Esophagus (tissue), 2 donors: ENCODE results near the gene DHX35. TPM values are rescaled to one million over a fixed set of nuclear protein-coding genes. Genes with fewer than 3 reads are reported as not detected.

Source experiments
- H3K27ac ChIP-seq, 2 donors: one replicate each; pipeline ENCODE4 v1.5.1; 2013; ENCODE audit warnings: low read depth in 2 of 2, mild to moderate bottlenecking in 2 of 2, inconsistent platforms in 1 of 2, low read length in 1 of 2, moderate library complexity in 1 of 2
- H3K27me3 ChIP-seq, 2 donors: one replicate each; pipeline ENCODE4 v1.6.1; 2013; ENCODE audit warnings: low read length in 2 of 2, control low read depth in 1 of 2, mild to moderate bottlenecking in 1 of 2; ENCODE audit not compliant: insufficient read depth in 2 of 2, control insufficient read depth in 1 of 2
- H3K36me3 ChIP-seq, 2 donors: one replicate each; pipeline ENCODE4 v1.6.1; 2013; ENCODE audit warnings: low read length in 1 of 2; ENCODE audit not compliant: control insufficient read depth in 2 of 2, insufficient read depth in 2 of 2
- H3K4me1 ChIP-seq, 2 donors: one replicate each; pipeline ENCODE4 v1.6.1; 2013; ENCODE audit warnings: low read length in 1 of 2; ENCODE audit not compliant: control insufficient read depth in 2 of 2, insufficient read depth in 2 of 2
- H3K4me3 ChIP-seq, 2 donors: one replicate each; pipeline ENCODE4 v1.5.1; 2013; ENCODE audit warnings: low read length in 2 of 2, mild to moderate bottlenecking in 2 of 2, low read depth in 1 of 2, moderate library complexity in 1 of 2
- H3K9me3 ChIP-seq, 2 donors: one replicate each; pipeline ENCODE4 v1.6.1; 2013; ENCODE audit warnings: mild to moderate bottlenecking in 2 of 2, low read depth in 1 of 2, low read length in 1 of 2, moderate library complexity in 1 of 2; ENCODE audit not compliant: control insufficient read depth in 2 of 2, insufficient read depth in 1 of 2
- WGBS, 2 donors: extraction: QIAGEN DNeasy Blood & Tissue Kit; methylation state at CpG; one replicate each; pipeline ENCODE4 v1.1.7; 2013; 5-methylcytosine and 5-hydroxymethylcytosine counted together
- polyA plus RNA-seq, 2 donors: library from polyadenylated mRNA; stranded (reverse); fragments of 200-250 nt; gene quantifications; one replicate each; pipeline ENCODE4 v1.2.3, GENCODE V29; 2013
- donor health status: healthy with polysubstance abuse.
- donor health status: Bipolar disorder and iron deficiency.

DHX35 gene
- polyA plus RNA-seq, 2 donors: 6.5 to 9.6 TPM

GRCh38 chr20:38937978-38938473, 24.1 kb upstream of the DHX35 start:
- WGBS, 2 donors: 55 to 74% methylated on average over 7 of the region's 7 CpGs
- Histone ChIP-seq H3K36me3 (peaks cover 0 to 2% of the 10 kb centered on the region in 2 donors), H3K27ac (peak overlapping the region; percentile 16 to 72), H3K9me3 (no peaks in the 10 kb centered on the region), H3K4me1 (peaks cover 4 to 21% of the 10 kb centered on the region in 2 donors), H3K27me3 (no peaks in the 10 kb centered on the region), H3K4me3 (no peak overlapping the region)

- WGBS, 2 donors: 63 to 73% methylated on average over 2 of the region's 2 CpGs
- Histone ChIP-seq H3K36me3 (peaks cover 0 to 5% of the 10 kb centered on the region in 2 donors), H3K4me1 (peaks cover 4 to 20% of the 10 kb centered on the region in 2 donors), H3K4me3 (no peak overlapping the region), H3K27me3 (no peaks in the 10 kb centered on the region), H3K27ac (no peak overlapping the region), H3K9me3 (no peaks in the 10 kb centered on the region)
These were observed 22.5 kb upstream of the DHX35 start for GRCh38 chr20:38939686-38940085.

- H3K36me3 ChIP-seq: peaks cover 0 to 7% of the 10 kb centered on the region in 2 donors
- H3K27me3 ChIP-seq: no peaks in the 10 kb centered on the region
- 80 to 92% methylated on average over 5 of the region's 5 CpGs for WGBS, 2 donors
- H3K9me3 ChIP-seq: no peaks in the 10 kb centered on the region
- H3K4me1 ChIP-seq: peaks cover 4 to 22% of the 10 kb centered on the region in 2 donors
- peak overlapping the region in 1 of 2 donors; percentile 26 for H3K27ac ChIP-seq
- no peak overlapping the region for H3K4me3 ChIP-seq
These were observed 21.5 kb upstream of the DHX35 start for GRCh38 chr20:38940644-38941043.

- WGBS, 2 donors: 94 to 98% methylated on average over 5 of the region's 5 CpGs
- peaks cover 4 to 17% of the 10 kb centered on the region in 2 donors for H3K4me1 ChIP-seq
These were observed 20.3 kb upstream of the DHX35 start for GRCh38 chr20:38941726-38942389.

GRCh38 chr20:38945012-38945411, 17.1 kb upstream of the DHX35 start:
- peaks cover 0 to 2% of the 10 kb centered on the region in 2 donors for H3K4me1 ChIP-seq
- H3K36me3 ChIP-seq: peaks cover 2 to 9% of the 10 kb centered on the region in 2 donors
- no peak overlapping the region for H3K4me3 ChIP-seq
- no peaks in the 10 kb centered on the region for H3K9me3 ChIP-seq
- peak overlapping the region in 1 of 2 donors; percentile 52 for H3K27ac ChIP-seq
- WGBS, 2 donors: 79 to 91% methylated on average over 3 of the region's 3 CpGs
- no peaks in the 10 kb centered on the region for H3K27me3 ChIP-seq

More at GRCh38 chr20:38941726-38942389, 20.3 kb upstream of the DHX35 start:
- peaks cover 0 to 7% of the 10 kb centered on the region in 2 donors for H3K36me3 ChIP-seq
- H3K27ac ChIP-seq: no peak overlapping the region
- no peak overlapping the region for H3K4me3 ChIP-seq
- H3K27me3 ChIP-seq: no peaks in the 10 kb centered on the region
- H3K9me3 ChIP-seq: no peaks in the 10 kb centered on the region

- Histone ChIP-seq H3K4me3 (no peak overlapping the region), H3K27ac (no peak overlapping the region), H3K4me1 (peaks cover 0 to 2% of the 10 kb centered on the region in 2 donors), H3K36me3 (peaks cover 2 to 18% of the 10 kb centered on the region in 2 donors), H3K27me3 (no peaks in the 10 kb centered on the region), H3K9me3 (no peaks in the 10 kb centered on the region)
- 74 to 85% methylated on average over 3 of the region's 3 CpGs for WGBS, 2 donors
These were observed 15.3 kb upstream of the DHX35 start for GRCh38 chr20:38946836-38947235.

GRCh38 chr20:38947931-38948362, 14.2 kb upstream of the DHX35 start:
- Histone ChIP-seq H3K4me1 (peaks cover 0 to 2% of the 10 kb centered on the region in 2 donors), H3K4me3 (no peak overlapping the region), H3K36me3 (peaks cover 5 to 22% of the 10 kb centered on the region in 2 donors), H3K27ac (peak overlapping the region; percentile 6 to 35), H3K9me3 (no peaks in the 10 kb centered on the region), H3K27me3 (no peaks in the 10 kb centered on the region)
- WGBS, 2 donors: 43 to 60% methylated on average over 7 of the region's 7 CpGs

- Histone ChIP-seq H3K36me3 (peaks cover 5 to 16% of the 10 kb centered on the region in 2 donors), H3K4me3 (no peak overlapping the region), H3K9me3 (no peaks in the 10 kb centered on the region), H3K27me3 (no peaks in the 10 kb centered on the region), H3K4me1 (no peaks in the 10 kb centered on the region), H3K27ac (no peak overlapping the region)
- WGBS, 2 donors: 95% methylated on average over 2 of the region's 2 CpGs
These were observed 11.9 kb upstream of the DHX35 start for GRCh38 chr20:38950254-38950653.

GRCh38 chr20:38951611-38952010, 10.5 kb upstream of the DHX35 start:
- H3K4me1 ChIP-seq: no peaks in the 10 kb centered on the region
- no peaks in the 10 kb centered on the region for H3K9me3 ChIP-seq
- H3K36me3 ChIP-seq: peaks cover 5 to 16% of the 10 kb centered on the region in 2 donors
- H3K27ac ChIP-seq: no peak overlapping the region
- 95 to 97% methylated on average over 9 of the region's 9 CpGs for WGBS, 2 donors
- H3K4me3 ChIP-seq: no peak overlapping the region
- H3K27me3 ChIP-seq: no peaks in the 10 kb centered on the region

GRCh38 chr20:38952153-38952552, 10.0 kb upstream of the DHX35 start:
- Histone ChIP-seq H3K27me3 (no peaks in the 10 kb centered on the region), H3K36me3 (peaks cover 5 to 16% of the 10 kb centered on the region in 2 donors), H3K4me1 (no peaks in the 10 kb centered on the region), H3K9me3 (no peaks in the 10 kb centered on the region), H3K27ac (no peak overlapping the region), H3K4me3 (no peak overlapping the region)
- 94% methylated on average over 6 of the region's 6 CpGs for WGBS, 2 donors
